Measurements from ENCODE around the gene COG4.

COG4 gene

GRCh38 chr16:70480127-70481105, 42.9 kb downstream of the COG4 start:
- DNase-seq (ENCODE audit: low read depth in 3 of 3, low spot score in 1 of 3), result no peak

- DNase-seq (ENCODE audit: low read depth in 3 of 3, low spot score in 1 of 3), result no peak
These were observed 44.4 kb downstream of the COG4 start for GRCh38 chr16:70478912-70479341.

- no peak for DNase-seq (ENCODE audit: low read depth in 3 of 3, low spot score in 1 of 3)
These were observed 45.2 kb downstream of the COG4 start for GRCh38 chr16:70478169-70478568.

DNA sequence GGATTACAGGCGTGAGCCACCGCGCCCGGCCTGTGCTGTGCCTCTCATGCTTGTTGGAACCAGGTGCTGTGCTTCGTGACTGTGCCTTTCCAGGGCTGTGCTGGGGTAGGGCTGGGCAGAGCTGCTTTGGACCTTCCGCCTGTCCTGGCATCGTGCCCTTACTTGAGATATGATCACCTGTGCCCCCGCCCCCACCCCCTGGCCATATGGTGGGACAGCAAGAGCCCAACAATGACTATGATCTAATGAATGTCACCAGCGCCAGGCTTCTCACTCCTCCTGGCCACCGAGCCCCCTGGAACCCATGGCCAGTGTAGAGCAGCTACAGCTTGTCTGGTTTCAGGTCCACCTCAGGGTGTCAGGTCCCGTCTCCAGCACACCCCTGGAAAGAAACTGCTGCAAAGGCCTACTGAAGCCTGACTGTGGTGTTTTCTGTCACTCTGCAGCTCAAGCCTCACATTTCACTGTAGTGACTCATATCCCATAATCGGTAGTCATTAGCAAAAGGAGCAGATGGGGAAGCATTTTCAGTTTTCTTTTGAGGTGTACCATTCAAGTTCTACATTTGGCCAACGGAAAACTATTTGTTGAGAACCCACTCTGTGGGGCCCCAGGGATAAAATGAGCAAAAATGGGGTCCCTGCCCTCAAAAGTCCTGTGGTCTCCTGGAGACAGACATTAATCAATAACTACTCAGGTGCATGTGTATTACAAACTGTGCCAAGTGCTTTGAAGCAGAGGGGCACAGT, 46.9 kb downstream of the COG4 start:
- DNase-seq (ENCODE audit: low read depth in 3 of 3, low spot score in 1 of 3), result no peak

- no peak for DNase-seq (ENCODE audit: low read depth in 3 of 3, low spot score in 1 of 3)
These were observed 48.1 kb downstream of the COG4 start for GRCh38 chr16:70475054-70475871.

DNA sequence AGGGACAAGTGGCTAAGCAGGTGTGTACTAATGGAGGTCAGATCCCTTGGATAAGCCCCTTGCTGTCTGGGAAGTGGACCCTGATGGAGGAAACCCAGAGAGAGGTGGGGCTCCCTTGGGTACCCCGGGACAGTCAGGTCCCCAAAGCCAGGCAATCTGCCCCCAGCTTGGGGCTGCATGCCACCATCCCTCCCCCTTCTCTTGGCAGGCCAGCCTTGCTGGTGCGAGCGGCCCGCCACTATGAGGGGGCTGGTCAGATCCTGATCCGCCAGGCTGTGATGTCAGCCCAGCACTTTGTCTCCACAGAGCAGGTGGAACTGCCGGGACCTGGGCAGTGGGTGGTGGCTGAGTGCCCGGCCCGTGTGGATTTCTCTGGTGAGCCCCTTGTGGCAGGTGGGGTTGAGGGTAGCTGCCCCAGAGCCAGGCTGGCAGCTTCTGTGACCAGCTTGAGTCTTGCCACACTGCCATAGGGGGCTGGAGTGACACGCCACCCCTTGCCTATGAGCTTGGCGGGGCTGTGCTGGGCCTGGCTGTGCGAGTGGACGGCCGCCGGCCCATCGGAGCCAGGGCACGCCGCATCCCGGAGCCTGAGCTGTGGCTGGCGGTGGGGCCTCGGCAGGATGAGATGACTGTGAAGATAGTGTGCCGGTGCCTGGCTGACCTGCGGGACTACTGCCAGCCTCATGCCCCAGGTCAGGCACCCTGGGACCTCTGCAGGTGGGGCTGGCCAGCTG, 48.9 kb downstream of the COG4 start:
- DNase-seq (ENCODE audit: low read depth in 3 of 3, low spot score in 1 of 3), result no peak

DNA sequence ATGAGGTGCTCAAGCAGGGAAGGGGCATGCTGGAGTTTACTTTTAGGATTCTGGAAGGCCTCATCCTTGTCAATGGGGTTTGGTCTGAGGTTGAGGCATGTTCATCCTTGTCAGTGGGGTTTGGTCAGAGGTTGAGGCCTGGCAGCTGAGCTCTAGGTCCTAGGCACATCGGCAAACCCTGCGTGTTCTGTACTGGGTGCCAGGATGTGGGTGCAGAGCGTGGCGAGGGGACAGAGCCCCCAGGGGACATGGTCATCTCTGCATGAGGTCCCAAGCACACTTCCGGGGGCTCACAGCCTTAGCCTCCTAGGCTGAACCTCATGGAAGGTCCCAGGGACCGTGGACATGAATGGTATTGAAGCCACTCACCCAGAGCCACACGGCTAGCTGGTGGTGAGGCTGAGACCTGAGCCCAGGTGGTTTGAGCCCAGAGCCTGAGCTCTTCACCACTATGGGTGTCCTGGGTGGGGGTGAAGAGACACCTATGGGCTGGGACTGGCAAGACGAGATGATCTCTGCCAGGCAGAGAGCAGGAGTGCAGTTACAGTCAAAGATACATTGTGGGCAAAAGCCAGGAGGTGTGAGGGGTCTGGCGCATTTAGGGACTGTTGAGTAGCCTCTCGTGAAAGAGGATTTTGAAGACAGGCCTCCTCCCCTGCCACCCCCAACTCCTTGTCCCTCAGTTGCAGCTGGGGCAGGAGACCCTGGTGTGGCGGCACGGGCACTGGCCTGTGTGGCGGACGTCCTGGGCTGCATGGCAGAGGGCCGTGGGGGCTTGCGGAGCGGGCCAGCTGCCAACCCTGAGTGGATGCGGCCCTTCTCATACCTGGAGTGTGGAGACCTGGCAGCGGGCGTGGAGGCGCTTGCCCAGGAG, 49.7 kb downstream of the COG4 start:
- DNase-seq (ENCODE audit: low read depth in 3 of 3, low spot score in 1 of 3), result no peak

- no peak for DNase-seq (ENCODE audit: low read depth in 3 of 3, low spot score in 1 of 3)
These were observed 50.4 kb downstream of the COG4 start for GRCh38 chr16:70472786-70473433.

DNA sequence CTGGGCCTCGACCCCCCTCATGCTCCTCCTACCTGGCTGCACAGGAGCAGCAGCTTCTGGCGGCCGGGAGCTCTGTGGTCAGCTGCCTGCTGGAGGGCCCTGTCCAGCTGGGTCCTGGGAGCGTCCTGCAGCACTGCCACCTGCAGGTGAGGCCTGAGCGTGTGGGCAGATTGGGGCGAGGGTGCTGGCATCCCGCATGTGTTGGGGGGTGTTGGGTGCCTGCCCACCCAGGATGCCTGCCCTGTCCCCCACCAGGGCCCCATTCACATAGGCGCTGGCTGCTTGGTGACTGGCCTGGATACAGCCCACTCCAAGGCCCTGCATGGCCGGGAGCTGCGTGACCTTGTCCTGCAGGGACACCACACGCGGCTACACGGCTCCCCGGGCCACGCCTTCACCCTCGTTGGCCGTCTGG, 52.4 kb downstream of the COG4 start:
- DNase-seq (ENCODE audit: low read depth in 3 of 3, low spot score in 1 of 3), result no peak

- DNase-seq (ENCODE audit: low read depth in 3 of 3, low spot score in 1 of 3), result no peak
These were observed 53.0 kb downstream of the COG4 start for GRCh38 chr16:70470141-70470926.

GRCh38 chr16:70468776-70469525, 54.4 kb downstream of the COG4 start:
- DNase-seq (ENCODE audit: low read depth in 3 of 3, low spot score in 1 of 3), result no peak

DNA sequence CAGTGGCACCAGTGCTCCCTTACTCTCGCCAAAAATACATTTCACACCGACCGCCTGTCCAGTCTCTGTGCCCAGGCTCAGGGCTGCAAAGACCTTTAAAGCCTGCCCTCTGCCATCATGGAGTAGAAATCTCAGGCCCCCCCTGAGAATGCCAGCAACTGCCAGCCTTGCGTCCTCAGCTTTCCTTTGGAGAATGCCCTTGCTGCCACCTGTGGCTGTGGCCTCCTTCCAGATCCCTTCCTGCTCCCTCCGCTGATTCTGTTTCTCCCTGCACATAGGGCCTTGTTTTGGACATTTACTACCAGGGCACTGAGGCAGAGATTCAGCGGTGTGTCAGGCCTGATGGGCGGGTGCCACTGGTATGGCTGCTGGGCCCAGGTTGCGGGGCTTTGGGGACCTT, 55.7 kb downstream of the COG4 start:
- DNase-seq (ENCODE audit: low read depth in 3 of 3, low spot score in 1 of 3), result no peak

DNA sequence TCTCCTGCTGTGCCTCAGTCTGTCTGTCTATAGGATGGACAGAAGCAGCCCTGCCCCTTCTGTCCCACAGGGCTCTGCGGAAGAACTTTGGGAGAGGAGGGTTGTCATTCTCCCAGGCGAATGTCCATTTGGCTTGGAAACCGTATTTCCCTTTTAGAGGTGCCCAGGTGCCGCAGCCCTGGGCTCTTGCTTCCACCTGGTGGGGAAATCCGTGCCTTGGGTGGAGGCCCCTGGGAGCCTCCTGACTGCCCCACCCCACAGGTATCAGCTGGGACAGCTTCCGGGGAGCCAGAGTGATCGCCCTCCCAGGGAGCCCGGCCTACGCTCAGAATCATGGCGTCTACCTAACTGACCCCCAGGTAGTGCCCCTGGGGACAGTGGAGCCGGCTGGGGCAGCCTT, 56.2 kb downstream of the COG4 start:
- DNase-seq (ENCODE audit: low read depth in 3 of 3, low spot score in 1 of 3), result no peak

DNA sequence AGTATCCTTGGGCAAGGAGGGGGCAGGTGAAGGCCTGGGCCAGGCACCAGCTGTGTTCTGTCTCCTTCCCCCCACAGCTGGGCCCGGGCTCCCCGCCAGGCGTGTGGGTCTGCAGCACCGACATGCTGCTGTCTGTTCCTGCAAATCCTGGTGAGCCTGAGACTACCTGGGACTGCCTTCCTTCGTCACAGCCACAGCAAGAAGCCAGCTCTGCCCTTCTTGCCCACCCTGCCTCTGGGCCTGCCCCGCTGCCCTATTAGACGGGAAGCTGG, 56.6 kb downstream of the COG4 start:
- no peak for DNase-seq (ENCODE audit: low read depth in 3 of 3, low spot score in 1 of 3)

- no peak for DNase-seq (ENCODE audit: low read depth in 3 of 3, low spot score in 1 of 3)
These were observed 57.2 kb downstream of the COG4 start for GRCh38 chr16:70465999-70466804.

GRCh38 chr16:70463235-70463634, 60.1 kb downstream of the COG4 start:
- no peak for DNase-seq (ENCODE audit: low read depth in 3 of 3, low spot score in 1 of 3)

GRCh38 chr16:70460737-70461261, 62.6 kb downstream of the COG4 start:
- DNase-seq (ENCODE audit: low read depth in 3 of 3, low spot score in 1 of 3), result no peak

All from stimulated activated CD4-positive, alpha-beta T cell treated with anti-CD3 and anti-CD28 coated beads, TNF-alpha, amount 100 ng/mL, for 1 hour (primary cell).